Dermis microvascular lymphatic vessel endothelial cell (primary cell): ENCODE measurements around the gene PARP16. TPM values are rescaled to one million over a fixed set of nuclear protein-coding genes. Genes with fewer than 3 reads are reported as not detected.
"Not testable (repeated sequence)": the region's sequence is repeated elsewhere in the genome, so short reads cannot be mapped to it uniquely, and the experiment has no call there.

Experiments
- DNase-seq, 2 donors: peaks; one replicate each; pipeline versions ENCODE4 v3.0.0 to v3.0.0-alpha.2; 2010; ENCODE audit warnings: low read depth in 2 of 2
- total RNA-seq: library from RNA; depleted of rRNA; stranded (reverse); fragments of >200 nt; gene quantifications from 2 replicates; pipeline ENCODE4 v1.2.1, GENCODE V29; 2014

The PARP16 gene
- total RNA-seq, 1 donor from 2014 or later = 1.8 TPM

DNA sequence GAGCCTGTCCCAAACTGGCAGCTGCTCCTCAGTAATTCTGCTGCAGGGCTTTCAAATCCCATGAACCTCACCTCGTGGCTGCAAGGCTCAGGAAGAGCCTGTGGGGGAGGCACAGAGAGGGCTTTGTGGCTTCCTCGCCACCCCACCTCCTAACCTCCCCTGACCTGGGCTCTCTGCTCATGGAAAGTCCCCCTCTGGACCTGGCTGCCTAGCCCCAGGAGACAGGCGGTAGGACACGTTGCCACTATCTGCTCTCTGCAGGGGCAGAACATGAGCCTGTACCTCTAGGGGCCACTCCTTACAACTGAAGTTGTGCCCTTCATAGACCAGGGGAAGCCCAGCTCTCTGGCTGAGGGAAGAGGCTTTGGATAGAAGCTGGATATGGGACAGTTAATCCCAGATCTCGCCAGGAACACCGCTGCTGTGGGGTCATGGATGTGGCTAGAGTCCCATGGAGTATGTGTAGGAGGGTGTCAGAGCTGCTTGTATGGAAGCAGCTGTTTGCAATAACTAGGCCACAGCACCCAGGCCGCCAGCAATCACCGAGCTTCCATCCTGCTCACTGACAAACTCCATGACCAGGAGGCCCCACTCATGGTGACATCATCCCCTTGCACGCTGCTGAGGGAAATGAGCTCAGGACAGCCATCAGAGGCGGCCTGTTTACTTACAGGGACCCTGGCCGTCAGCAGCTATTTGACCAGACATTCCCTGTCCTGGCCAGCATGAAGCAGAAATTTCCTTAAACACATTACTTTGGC is 41.4 kb downstream of the PARP16 start:
- DNase-seq = no peak

DNA sequence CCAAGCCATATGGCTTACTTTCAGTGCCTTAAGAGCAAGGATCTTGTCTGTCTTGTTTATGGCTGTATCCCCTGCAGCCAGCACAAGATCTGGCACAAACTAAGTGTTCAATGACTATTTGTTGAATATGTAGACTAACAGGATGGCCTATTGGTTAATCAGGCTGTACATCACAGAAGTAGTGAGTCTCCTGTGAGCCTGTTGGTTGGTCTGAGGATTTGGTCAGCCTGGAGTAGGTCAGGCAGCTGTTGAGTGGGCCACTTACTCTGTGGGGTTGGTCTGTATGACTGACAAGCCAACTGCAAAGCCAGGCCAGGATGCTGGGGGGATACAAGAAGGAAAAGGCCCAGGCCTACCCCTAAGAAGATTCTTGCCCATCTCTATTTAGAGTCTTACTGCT is 42.0 kb downstream of the PARP16 start:
- DNase-seq = no peak

DNA sequence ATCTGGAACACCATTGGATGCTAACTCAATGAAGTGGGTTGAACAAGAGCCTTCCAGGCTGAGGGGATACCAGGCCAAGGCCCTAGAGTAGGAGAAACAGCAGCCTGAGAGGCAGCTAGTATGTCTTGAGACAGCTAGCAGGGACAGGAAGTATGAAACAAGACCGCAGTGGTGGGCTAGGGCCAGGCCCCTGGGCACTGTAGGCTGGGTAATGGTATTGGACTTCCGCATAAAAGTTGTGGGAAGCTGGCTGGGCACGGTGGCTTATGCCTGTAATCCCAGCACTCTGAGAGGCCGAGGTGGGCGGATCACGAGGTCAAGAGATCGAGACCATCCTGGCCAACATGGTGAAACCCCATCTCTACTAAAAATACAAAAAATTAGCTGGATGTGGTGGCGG is 50.2 kb downstream of the PARP16 start:
- DNase-seq = not testable (repeated sequence)

DNA sequence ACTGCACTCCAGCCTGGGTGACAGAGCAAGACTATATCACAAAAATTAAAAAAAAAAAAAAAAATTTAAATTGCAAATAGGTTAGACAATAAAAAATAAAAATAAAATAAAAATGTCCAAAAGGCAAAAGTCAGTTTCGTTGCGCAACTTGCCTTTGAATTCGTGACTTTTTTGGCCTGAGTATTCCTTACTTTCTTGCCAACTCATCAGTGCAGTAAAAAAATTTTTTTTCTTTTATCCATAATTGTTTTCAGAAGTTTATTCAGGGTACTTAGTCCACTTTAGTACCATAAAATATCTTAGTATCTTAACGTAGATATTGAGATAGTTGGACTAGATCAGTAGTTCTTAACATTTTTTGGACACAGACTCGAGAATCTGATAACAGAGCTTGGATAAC is 53.0 kb downstream of the PARP16 start:
- DNase-seq = no peak

DNA sequence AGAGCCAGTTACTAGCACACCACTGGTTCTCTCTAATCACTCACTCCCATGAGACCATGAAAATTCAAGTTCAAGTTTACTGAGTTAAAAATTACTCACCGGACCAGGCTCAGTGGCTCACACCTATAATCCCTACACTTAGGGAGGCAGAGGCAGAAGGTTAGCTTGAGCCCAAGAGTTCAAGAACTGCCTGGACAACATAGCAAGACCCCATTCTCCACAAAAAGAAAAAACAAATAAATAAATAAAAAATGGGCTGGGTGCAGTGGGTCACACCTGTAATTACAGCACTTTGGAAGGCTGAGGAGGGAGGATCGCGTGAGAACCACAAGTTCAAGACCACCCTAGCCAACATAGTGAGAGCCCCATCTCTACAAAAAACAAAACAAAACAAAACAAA is 54.2 kb downstream of the PARP16 start:
- DNase-seq = no peak

DNA sequence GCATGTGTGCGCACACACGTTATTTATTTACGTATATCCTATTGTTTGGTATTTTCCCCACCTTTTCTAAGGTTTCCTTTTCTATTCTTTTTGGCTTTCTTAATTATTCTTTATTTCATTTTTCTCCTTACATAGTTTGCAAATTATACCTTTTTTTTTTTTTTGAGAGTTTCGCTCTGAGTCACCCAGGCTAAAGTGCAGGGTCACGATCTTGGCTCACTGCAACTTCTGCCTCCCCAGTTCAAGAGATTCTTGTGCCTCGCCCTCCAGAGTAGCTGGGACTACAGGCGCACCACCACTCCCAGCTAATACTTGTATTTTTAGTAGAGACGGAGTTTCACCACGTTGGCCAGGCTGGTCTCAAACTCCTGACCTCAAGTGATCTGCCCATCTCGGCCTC is 55.4 kb downstream of the PARP16 start:
- DNase-seq = no peak

DNA sequence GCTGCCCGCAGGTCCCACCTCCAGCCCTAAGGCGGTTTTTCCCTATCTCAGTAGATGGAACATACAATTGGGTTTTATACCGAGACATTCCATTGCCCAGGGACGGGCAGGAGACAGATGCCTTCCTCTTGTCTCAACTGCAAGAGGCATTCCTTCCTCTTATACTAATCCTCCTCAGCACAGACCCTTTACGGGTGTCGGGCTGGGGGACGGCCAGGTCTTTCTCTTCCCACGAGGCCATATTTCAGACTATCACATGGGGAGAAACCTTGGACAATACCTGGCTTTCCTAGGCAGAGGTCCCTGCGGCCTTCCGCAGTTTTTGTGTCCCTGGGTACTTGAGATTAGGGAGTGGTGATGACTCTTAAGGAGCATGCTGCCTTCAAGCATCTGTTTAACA is 59.8 kb downstream of the PARP16 start:
- DNase-seq = not testable (repeated sequence)

DNA sequence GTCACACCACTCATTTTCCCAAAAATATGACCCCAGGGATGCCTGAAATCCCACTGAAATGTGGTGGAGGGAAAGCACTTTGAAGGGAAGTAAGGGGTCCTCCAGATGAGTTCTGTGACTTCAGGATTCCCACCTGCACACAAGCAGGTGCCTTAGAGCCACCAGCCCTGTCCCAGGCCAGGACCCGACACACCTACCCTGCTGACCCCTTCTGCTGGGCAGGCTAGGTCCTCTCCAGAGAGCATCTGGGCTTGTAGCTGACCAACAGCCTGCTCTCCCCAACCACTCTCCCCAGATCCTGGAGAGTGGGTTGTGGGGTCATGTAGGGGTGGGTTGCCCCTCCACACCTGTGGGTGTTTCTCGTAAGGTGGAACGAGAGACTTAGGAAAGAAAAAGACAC is 60.5 kb downstream of the PARP16 start:
- no peak for DNase-seq

DNA sequence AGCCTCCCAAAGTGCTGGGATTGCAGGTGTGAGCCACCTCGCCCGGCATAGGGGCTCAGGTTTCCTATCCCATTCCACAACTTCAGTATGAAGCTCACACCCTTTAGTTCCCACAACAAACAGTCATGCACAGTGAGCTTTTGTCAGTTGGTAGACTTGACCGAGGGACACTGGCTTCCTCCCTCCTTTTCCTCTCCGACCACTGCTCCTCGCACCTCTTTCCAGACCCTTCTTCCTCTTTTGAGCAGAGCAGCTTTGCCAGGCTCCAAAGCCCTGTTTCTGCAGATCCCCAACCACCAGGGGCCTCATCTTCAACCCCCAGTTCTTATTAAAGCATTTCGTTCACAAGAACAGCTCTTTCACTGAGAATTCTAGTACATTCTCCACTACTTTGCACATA is 62.7 kb downstream of the PARP16 start:
- no peak for DNase-seq

DNA sequence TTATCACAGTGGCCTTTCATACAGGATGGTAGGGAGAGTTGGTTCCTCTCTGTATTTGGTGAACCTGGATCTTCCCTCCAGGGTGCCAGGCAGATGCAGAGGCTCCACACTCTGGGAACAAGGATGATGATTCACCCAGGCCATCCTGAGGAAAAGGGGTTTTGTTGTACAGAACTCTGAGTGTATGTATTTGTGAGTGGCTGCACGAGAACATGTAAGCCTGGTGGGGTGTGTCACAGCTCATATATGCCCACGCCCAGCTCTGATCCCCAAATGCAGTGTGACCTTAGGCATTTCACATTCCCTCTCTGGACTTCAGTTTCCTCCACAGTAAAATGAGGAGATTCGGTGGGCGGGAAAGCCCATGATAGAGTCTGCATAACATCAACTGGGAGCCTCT is 63.8 kb downstream of the PARP16 start:
- DNase-seq = peak in 1 of 2 donors; percentile 19

DNA sequence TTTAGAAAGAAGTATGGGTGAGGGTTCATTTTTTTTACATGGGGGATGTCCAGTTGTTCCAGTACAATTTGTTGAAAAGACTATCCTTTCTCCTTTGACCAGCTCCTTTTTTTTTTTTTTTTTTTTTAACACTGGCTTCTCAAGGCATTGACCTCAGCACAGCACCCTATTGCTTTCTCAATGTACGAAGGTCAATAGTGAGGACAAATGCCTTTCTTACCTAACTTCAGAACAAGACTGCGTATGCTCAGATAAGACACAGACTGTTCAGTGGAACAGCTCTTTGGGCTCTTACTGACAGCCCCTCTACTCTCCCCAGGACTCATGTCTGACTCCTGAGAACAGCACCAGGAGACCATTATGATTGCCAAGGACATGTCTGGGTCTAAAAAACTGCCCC is 65.0 kb downstream of the PARP16 start:
- DNase-seq = no peak

DNA sequence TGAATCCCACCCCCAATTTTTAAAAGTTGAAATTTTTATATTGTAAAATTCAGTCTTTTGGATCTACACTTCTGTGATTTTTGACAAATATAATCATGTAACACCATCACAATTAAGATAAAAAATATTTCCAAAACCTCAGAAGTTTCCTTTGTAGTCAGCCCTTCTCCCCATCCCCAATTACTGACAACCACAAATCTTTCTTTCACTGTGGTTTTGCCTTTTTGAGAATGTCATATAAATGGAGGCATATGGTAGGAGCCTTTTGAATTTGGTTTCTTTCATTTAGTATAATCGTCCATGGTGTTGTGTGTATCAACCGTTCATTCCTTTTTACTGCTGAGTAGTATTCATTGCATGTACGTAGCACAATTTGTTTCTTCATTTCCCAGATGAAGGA is 67.5 kb downstream of the PARP16 start:
- DNase-seq = no peak

DNA sequence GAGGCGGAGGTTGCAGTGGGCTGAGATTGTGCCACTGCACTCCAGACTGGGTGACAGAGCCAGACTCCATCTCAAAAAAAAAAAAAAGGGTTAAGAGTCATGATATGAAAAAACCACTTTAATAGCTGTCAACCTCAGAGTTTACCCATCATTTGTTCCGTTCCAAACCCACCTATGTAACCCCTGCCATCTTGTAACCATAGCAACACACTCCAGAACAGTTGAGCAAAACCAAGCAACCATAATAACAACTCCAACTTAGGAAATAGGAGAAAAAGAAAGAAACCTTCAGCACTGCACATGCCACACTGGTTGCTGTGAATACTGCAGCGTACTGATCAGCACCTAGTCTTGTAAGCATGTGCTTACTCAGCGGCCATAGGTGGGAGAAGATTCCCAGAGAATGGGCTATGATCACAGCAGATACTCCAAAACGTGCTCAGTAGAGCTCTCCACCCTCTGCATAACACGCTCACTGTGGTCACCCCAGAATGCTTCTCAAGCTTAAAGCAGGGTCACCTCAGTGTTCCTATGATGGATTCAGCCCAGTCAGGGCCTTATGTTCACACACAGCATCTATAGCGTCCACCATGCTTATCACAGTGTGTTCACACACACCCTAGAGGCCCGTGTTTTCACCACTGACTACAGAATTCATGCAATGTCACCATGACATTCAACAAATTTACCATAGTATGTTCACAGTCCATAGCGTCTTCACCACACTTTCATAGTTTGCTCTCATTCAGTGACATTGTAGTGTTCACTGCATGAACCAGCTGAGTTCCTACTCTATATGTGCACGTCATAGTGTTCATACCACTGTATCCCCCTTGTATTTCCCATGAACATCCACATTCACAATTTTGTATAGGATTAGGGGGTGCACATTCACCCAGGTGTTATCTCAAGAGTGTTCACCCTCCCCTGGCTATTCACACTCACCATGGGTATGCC is 68.9 kb downstream of the PARP16 start:
- DNase-seq = no peak

DNA sequence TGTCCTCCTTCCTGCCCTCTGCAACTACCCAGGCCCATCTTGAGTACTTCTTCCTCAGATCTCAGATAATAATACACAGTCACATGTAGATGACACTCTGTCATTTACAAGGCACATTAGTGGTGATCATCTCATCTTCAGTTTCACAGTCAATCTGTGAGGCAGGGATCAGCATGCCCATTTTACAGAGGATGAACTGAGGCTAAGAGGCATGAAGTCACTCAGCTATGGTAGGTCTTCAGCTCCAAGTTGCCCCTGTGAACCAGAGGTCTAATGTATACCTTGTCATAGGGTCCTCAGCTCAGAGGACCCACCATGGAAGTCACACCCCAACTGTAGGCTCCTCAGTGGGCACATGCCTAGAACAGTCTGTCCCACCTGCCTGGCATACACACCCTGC is 71.2 kb downstream of the PARP16 start:
- no peak for DNase-seq

DNA sequence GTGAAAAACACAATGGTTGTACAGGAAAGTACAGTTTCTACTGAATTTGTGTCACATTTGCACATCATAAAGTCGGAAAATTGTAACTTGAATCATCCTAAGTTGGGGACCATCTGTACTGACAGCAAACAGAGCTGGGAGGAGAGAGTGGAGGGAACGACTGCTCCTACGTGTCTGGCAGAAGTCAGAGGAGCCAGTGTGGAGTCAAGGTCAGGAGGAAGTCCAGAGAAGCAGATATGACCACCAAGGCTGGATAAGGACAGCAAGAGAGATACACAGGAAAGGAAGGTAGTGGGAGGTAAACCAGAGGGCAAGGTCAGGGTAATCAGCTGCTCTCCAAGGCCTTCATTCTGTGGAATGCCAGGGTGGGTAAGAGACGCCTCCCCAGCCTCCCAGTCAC is 72.7 kb downstream of the PARP16 start:
- DNase-seq = no peak

DNA sequence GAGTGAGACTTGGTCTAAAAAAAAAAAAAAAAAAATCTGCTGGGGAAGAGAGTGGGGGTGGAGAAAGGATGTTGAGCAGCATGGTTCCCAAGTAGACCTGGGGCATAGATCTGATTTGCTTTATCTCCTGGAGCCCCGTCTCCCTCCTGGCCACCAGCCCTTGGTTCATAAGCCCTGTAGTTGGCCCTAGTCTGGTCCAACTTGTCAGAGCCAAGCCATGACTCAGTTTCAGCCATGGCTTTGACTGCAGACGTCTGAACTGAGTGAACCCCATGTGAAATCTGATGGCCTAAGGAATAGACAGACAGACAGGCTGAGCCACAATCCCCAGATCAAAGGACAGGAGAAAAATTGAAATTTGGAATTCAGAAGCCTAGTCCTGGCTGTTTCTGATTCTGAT is 73.4 kb downstream of the PARP16 start:
- DNase-seq = no peak

DNA sequence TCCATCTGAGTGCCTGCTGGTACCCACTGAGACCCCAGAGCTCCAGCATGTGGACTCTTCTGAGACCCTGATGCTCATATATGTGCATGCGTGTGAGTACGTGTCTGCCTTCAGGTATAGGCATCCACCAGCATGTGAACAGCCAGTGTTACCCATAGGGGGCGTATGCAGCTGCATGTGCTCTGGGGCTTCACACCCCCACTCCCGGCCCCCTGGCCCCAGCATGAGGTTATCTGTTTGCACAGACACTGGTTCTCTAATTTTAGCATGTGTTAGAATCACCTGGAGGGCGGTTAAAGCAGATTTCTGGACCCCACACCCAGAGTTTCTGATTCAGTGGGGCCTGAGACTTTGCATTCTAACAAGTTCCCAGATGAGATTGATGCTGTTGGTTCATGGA is 74.6 kb downstream of the PARP16 start:
- DNase-seq = peak in 1 of 2 donors; percentile 17

DNA sequence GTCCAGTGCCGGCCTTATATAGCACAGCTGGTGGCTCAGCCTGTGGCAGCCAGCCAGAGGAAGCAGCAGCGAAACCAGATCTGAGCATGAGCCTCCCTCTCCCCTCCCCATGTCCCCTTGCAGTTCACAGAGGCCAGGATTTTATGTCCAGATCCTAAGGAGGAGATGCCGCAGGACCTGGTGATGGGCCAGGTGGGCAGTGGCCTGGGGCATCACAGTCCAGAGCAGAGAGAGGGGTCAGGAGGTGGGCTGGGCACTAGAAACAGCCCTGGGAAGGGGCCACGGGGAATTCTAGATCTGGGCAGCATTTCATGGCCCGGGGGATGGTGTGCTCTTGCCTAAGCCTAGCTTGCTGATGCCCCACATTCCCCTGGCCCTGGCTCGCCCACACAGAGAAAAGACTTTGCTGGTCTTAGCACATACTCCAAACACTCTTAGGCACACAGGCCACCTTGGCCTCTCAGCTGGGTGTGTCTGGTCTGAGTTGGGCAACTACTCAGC is 75.2 kb downstream of the PARP16 start:
- DNase-seq = no peak

DNA sequence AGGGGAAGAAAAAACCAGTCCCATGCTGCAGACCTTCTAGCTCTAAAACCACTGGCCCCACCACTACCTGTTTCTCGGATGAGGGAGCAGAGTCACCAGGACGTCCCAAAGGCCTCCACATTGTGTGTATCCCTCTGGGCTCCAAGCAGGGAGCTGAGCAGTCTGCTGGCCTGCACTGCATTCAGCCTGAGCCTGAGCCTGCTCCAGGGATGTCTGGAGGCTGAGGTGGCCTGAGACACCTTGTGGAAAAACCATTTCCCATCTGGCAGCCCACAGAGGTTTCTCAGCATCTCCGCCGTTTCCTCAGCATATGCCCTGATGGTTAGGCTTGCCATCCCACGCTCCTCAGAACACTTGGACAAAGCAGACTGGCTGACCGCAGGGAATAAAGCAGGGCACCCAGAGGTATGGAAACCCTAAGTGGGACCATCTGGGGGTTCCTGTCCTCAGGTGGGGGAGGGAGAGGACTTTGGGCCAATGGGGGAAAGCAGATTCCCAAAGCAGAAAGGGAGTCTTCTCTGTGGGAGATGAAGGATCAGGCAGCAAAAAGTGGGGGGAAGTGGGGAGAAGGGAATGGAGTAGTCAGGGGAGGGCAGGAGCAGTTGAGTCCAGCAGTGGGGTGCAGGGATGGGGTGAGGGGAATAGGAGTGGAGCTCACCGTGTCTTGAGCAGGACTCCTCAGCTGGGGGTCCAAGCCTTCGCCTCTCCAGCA is 75.8 kb downstream of the PARP16 start, which contains the start of gene CILP:
CILP (minus strand) TSS at position 704 of the 712 bp plus-strand sequence. CDS start 1,718 bp downstream, outside the sequence.
- no peak for DNase-seq

DNA sequence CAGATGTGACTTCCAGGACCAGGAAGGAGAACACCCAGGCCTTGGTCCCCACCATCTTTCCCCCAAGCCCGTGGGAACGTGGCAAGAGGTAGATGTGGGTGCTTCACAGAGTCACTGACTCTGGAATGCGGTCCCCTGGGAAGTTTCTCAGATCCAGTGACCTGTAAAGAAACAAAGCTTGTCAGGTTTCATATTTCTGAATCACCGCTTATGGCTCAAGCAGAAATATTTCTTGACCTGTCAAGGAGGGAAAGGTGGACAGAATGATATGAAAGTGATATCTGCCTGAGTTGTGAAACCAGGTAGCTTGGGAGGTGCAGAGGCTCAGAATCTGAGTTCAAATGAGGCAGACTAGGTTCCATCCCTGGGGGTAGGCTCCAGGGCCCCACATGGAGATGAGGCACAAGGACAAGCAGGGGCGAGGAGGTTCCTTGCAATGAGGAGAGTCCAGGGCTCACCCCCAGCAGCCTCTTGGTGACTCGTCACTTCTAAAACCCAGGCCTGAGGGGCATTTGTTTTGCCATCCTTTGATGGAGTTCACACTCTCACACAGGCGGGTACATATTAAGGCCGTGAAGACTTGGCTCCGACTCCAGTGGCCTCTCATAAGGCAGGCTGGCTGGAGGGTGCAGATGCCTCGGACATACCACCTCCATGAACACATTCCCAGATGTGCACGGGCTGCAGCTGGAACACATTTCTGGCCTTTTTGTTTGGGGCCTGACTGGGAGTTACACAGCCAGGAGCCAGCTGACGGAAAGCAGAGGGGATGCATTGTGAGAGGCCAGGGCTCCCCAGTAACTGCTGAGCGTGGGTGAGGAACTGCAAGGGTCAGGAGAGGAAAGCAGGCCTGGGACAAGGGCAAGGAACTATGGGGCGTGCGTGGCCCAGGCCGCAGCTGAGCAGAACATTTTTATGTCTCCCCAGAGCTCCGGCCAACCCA is 76.7 kb downstream of the PARP16 start:
- no peak for DNase-seq

DNA sequence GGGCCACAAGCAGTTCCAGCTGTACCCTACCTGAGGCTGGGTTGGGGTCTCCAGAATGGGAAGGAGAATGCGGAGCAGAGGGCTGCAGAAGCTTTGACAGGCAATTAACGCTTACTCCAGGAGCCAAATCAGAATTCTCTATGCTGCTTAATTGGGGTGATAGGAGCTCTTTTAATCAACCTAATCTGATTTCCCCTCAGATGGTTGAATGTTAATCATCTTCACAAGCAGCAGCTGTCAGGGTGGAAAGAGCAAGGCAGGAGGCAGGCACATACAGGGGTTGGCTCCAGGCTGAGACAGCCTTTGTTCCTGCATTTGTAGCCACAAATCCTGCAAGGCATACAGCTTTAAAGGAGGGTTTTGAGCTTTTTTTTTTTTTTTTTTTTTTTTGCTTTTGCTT is 78.0 kb downstream of the PARP16 start:
- DNase-seq = no peak
